DMS 273 (cell line): ENCODE data around the gene GTSF1L.

Experiments used
- DNase-seq: peaks from one replicate; lab custom pipeline; 2025; ENCODE audit not compliant: unreplicated experiment; lab: John Stamatoyannopoulos, UW

GTSF1L gene

GRCh38 chr20:43746344-43747137, 19.7 kb upstream of the GTSF1L start:
- DNase-seq: peak; percentile 38

GRCh38 chr20:43744966-43745730, 18.3 kb upstream of the GTSF1L start:
- peak; percentile 26 for DNase-seq

DNA sequence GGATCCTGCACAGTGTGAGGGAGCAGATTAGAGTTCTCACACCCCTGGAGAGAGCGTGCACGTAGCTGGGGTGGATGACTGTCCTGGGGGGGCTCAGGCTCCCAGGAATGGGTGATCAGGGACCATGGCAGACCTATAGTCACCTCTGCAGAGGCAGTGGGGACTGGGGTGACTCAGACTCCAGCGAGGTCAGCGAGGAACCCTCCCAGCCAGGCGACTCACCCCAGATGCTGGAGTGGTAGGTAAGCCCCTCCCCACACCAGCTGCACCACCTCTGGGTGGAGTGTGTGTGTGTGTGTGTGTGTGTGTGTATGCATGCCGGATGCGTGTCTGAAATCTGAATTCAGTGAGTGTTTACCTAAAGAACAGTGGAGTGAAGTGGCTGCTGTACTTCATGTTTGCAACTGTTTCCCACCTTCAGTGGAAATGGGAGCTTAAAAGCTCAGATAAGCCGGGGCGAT, 17.4 kb upstream of the GTSF1L start:
- no peak for DNase-seq

DNA sequence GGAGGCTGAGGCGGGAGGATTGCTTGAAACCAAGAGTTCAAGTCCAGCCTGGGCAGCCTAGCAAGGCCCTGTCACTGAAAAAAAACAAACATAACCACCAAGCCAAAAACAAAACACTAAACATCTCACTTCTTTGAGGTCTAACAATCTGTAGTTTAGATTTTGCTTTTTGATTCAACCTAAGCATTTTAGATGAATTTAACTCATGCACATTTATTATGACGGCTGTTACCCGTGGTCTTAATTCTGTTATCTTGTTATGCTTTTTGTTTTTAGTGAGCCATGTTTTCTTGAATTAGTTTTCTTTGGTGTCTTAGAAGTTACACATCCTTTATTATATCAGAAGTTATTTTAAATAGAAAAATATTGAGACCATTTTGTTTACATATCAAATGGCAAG, 13.8 kb upstream of the GTSF1L start:
- DNase-seq: no peak

DNA sequence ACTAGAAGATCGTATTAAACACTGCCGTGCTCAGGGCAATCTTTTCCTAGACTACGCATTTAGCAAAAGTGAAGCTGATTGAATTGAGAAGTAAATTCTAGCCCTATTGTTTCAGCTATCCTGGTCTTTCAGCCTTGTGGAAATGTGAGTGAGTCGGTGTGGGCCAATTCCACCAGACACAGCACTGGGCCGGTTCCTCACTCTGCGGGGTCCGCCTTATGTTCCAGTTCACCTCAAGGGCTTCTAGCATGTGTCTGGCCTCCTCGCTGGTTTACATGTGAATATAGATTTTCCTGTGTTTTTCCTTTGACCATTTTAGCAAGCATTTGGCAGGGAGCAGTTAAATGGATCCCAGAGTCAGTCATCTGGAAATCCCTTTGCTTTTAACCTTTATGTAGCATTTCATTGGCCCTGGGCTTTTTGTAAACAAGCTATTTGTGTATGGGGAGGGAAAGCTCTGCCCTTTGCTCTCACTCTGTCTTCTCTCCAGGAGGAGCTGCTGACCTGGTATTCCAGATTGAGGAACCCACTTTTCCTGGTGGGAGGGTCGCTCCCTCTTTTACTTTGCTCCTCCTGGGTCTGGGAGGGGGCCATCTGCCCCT, 12.4 kb upstream of the GTSF1L start:
- DNase-seq: no peak

- DNase-seq: no peak
These were observed 11.1 kb upstream of the GTSF1L start for GRCh38 chr20:43737925-43738324.

DNA sequence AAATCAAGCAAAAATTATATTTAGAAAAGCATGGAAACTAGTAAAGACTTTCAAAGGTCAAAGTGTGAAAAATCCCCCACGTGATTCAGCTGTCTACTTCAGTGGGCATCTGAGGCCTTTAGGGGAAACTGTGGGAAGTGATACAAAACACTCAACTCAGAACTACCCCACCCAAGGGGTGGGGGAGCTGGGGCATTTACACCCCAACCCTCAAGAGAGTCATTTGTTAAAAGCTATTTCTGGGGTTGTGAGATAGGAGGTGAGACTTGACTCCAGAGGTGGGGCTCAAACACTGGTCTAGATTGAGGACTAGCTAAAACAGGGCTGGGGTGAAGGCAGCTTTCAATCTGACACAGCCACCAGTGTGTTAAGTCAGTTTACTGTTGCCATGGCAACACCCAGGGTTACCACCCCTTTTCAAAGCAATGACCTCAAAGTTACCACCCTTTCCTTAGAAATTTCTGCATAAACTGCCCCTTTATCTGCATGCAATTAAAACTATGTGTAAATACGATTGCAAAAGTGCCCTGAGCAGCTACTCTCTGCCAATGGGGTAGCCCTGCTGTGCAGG, 9.9 kb upstream of the GTSF1L start:
- DNase-seq: peak; percentile 37

DNA sequence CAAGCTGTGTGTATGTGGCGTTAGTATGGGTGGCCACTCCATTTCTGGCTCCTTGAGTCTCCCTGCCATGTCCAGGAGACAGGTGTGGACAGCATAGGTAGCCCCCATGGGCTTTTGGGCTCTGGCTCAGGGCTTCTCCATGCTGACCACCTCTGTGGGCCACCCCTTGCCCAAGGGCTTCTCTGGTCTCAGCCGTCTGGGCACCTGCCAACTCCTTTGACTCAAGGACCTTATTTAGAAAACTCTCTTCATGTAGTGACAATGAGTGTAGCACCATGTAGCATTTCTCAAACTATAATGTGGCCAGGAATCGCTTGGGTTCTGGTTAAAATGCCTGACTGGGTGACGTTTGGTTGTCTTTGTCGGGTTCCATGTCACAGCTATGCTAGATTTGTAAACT, 5.1 kb upstream of the GTSF1L start:
- DNase-seq: no peak

DNA sequence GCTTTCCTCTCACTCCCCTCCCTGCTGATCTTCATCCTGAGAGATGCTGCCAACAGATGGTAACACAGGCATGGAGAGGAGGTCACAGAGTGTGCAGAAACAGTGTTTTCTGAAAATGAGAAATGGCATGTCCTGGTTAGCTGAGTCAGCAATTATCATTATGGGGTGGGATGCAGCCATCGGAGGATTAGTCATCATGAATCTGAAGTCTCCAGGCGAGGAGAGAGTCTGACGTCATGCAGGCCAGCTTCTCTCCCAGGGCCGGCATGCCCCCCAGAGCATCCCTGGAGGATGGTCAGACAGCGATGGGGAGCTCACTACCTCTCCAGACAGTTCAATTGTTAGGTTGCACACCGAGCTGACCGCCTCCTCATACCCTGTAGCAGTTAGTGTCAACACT, 4.7 kb upstream of the GTSF1L start:
- DNase-seq: no peak

- no peak for DNase-seq
These were observed 2.0 kb upstream of the GTSF1L start for GRCh38 chr20:43728686-43729255.

DNA sequence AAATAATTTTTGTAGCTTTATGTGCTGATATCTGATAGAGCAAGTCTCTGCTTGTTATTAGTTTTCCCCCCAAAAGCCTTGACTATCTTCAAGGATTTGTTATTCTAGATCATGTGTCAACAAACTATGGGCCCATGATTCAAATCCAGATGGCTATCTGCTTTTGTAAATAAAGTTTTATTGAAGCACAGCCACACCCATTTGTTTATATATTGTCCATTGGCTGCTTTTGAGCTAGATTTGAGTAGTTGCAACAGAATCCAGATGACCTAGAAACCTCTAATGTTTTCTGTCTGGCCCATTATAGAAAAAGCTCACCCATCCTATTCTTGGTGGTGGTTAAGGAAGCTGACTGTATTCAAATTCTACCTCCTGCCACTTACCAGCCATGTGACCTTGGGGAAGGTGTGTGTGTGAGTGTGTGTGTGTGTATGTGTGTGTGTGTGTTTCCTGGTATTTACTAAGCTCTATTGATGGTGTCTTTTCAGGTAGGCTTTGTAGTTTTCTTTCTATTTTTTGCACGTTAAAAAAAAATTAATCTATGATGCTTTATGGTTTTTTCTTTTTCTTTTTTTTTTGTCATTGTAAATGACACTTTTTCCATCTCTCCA, 1.3 kb upstream of the GTSF1L start:
- DNase-seq: no peak

DNA sequence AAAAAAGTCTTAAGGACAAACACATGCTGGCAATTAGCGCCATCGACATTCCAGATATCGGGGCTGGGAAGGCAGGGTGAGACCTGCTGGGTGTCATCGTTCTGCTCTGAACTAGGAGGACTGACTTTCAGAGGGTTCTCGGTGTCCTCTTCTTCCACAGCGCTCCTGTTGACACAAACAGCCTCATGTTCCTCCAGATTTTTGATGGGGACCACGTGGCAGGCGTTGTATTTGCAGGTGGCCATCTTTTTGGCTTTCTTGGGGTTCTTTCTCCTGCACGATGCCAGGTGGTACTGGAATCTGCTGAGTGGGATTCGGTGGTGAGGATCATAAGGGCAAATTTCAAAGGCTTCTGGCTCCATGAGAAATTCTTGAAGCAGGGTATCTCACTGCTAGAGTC, 469 bp downstream of the GTSF1L start:
- DNase-seq: no peak

DNA sequence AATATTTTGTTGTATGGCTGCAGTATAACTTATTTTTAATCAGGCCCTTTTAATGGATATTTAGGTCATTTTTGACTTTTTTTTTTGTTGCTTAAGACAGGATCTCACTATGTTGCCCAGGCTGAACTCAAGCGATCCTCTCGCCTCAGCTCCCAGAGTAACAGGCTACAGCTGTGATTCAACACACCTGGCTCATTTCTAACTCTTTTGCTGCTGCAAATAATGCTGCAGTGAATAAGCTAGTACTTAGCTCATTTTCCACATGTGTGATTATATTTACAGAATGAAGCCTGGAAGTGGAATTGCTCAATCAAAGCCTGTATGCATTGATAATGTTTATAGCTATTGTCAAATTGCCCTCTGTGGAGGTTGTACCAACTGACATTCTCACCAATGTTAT, 1.1 kb downstream of the GTSF1L start:
- DNase-seq: no peak

DNA sequence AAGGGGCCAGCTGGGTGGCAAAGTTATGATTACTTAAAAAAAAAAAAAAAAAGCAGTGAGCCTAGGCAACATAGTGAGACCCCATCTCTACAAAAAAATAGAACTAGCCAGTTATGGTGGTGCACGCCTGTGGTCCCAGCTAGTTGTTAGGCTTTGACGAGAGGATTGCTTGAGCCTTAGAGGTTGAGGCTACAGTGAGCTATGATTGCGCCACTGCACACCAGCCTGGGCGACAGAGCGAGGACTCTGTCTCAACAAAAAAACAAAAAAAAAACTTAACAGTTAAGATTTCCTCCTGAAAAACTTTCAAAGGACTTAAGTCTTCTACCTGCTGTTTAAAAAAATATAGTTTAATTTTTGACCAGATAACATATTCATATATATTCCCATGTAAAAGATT, 2.4 kb downstream of the GTSF1L start:
- no peak for DNase-seq

DNA sequence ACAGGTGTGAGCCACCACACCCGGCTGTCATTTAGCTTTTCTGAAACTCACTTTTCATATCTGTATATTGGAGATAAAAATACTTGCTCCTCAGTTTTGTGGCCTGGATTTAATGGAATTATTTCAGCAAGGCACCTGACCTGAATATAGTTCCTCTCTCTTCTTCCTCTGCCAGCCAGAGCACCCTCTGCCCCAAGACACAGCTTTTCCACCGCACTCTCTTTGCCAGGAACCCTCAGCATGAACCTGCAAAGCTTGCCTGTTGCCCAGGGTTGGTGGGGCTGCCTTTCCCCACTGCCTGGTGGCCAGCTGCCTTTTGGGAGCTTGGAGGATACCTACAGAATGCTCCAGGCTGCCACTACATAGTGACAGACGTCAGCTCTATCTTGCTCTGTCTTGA, 3.1 kb downstream of the GTSF1L start:
- no peak for DNase-seq

GRCh38 chr20:43723186-43723585, 3.6 kb downstream of the GTSF1L start:
- no peak for DNase-seq

DNA sequence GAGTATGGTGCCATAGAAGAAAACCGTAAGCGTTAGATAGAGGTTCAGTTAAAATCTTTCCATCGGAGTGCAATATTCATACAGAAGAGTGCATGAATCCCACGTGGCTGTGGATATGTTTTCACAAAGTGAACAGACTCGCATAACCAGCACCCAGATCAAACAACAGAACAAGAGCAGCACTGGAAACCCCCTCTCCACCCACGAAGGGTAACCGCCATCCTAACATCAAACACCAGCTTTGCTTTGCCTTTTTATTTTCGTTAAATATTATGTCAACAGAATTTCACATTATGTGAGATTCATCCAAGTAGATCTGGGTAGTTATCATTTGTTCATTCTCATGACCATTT, 4.7 kb downstream of the GTSF1L start:
- DNase-seq: no peak

GRCh38 chr20:43721429-43722152, 5.2 kb downstream of the GTSF1L start:
- DNase-seq: peak; percentile 33

- no peak for DNase-seq
These were observed 5.7 kb downstream of the GTSF1L start for GRCh38 chr20:43721097-43721428.

DNA sequence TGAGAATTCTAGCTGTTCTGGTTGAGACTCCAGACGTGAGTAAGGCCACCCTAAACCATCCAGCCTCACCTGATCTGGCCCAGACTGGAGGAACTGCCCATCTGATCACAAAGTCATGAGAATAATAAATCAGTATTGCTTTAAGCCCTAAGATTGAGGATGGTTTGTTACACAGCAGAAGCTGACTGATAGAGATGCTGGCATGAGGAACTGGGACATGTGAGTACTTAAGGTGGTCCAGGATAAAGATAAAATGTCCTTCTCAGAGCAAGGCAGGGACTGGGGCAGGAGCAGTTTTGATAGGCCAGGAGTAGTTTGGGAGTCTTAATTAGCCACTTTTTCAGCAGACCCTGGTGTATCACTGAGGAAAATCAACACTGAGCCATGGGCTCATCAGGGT, 6.8 kb downstream of the GTSF1L start:
- no peak for DNase-seq

DNA sequence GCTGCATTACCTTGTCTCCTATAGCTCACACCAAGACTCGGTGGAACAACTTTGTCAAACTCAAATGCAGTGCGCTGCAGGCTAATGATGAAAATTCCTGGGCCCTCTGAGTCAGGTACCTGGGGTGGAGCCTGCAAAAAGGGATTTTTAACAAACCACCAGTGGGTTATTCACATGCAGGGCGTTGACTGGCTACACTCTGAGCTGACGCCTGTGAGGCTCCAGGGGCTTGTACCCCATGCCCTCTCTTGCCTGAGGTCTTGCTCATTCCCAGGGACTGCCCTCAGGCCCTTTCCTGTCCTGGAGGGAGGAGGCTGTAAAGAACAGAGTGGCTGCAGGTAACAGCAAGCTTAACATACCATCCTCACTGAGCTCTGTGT, 9.2 kb downstream of the GTSF1L start:
- DNase-seq: no peak
